Epidermal melanocyte (primary cell): ENCODE data around the gene EXT2.

Source experiments
- DNase-seq: peaks from one replicate; pipeline ENCODE4 v3.0.0; 2011; ENCODE audit warnings: low spot score; ENCODE audit not compliant: insufficient read length

The EXT2 gene

DNA sequence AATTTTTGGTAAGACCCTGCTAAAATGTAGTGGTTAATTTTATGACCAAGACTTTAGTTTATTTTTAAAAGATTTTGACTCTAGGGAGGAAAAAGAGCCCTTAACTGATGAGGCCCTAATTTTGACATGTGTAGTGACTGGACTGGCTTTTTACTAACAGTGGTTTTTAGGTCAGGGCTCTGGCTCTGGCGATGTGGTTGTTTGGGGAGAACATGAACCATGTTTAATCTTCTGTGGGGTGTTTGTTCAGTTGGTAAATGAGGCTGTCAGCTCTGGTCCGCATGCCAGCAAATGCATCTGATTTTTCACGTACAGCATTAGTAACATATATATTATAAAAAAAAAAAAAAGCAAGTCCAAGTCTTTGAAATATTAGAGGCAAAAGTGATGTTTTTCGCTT is 104.3 kb downstream of the EXT2 start:
- no peak for DNase-seq

DNA sequence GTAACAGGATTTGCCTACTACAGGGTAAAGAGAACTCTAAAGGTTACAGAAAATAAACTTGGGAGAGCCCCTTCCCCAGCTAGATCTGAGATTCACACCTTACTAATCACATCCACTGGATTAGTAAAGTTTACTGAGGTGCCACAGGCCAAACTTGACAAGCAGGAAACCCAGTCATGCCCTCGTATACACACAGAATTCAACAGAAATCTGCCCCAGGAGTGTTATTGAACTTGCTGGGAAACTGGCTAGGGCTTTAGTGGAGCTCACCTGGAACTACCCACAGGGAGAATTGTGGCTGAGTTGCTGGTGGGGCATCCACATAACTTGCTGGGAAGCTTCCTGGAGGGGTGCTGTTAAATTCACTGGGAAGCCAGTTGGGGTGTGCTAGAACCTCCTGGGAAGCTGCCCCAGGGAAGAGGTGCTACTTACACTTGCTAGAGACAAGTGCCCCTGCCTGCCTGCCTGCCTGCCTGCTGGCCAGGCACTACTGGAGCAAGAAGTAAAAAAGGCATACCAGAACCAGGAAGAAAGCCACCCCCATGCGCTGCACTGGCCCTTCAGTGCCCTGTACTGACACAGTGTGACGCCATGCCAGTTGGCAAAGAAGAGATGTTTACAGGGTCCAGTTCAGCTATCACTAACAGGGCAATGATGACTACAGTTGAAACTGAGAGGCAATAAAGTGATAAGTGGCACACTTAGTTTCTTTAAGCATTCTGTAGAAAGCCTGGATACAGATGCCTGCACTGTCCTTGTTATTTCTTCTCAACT is 108.0 kb downstream of the EXT2 start:
- DNase-seq, result no peak

DNA sequence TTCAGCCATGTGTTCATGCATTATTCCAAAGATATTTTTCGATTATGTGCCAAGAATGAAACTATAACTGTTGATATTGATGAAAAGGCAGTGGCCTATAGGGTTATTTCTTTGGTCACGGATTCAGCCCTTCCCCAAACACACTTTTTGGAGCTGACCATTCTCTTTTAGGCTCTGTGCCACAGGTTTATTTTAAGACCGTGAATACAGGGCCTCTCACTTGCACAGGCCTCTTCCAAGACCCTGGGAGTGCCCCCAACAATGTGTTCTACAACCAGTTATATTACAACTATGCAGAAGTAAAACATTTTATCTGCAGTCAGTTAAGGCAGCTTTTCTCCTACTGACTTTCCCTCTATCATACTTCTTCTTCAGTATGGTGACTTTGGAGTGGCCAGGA is 109.9 kb downstream of the EXT2 start:
- no peak for DNase-seq

DNA sequence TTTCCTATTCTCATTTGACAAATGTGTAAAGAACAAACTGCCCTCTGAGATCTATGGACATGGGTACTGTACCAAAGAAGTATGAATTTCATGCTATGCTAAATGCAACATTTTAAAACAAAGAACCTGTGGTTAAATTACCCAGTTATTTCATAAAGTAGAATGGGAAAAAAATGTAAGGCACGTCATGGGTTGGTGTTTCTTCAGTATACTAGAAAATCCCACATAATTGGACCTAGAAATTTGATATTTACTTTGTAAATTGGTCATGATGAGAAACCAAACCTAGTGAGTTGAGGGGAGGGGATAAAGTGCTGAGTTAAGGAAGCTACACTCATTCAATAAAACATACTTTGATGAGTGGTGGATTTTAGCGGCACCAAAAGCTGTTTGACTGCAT is 110.4 kb downstream of the EXT2 start:
- DNase-seq, result no peak

DNA sequence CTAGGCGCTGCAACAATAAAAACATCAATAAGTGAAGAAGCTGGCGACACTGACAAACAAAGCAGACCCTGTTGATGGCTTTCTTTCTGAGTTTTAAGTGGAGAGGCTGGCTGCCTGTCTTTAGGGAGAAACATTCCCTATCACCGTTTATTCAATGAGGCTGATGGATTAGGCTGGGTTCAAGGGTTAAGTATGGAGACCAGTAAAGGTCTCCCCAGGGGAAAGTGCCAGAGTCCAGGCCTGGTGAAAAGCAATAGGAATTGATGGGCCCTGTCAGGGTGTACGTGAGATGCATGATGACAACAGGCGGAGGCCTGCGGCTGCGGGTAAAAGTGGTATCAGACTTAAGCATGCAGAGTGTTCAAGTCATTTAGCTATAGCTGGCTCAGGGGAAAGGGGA is 111.8 kb downstream of the EXT2 start:
- DNase-seq, result no peak

DNA sequence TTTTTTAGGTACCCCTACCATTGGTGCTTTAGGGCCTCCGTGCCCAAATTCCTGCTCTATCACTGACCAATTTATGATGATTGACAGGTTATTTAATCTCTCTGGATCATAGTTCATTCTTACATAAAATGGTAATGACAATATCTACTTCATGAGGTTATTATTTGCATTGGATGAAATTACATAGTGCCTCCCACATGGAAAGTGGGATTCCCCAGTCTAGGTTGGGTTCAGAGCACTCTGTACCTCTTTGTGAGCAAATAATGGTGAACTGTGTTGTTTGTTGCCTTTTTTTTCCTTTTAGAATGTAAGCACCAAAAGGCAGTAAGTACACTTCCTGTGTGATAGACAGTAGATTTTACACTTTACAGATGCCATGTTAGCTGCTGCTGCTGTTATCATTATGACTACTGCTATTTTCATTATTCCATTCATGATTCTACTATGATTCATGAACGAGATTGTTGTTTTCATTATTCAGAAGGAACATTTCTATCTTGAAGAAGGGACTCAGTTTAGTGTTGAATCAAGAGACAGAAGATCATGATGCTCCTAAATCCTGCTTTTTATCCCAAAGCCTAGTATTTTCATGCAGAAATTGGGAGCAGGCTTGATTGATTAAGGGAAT is 113.6 kb downstream of the EXT2 start:
- no peak for DNase-seq

DNA sequence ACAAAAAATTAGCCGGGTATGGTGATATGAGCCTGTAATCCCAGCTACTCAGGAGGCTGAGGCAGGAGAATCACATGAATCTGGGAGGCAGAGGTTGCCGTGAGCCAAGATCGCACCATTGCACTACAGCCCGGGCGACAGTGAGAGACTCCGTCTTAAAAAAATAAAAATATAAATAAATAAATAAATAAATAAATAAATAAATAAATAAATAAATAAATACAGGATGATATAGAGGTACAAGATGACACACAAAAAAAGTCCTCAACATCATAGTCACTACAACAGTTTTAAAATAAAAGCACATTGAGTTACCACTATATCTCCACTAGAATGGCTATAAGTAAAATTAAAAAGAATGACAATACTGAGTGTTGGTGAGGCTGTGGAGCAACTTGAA is 116.7 kb downstream of the EXT2 start:
- no peak for DNase-seq

DNA sequence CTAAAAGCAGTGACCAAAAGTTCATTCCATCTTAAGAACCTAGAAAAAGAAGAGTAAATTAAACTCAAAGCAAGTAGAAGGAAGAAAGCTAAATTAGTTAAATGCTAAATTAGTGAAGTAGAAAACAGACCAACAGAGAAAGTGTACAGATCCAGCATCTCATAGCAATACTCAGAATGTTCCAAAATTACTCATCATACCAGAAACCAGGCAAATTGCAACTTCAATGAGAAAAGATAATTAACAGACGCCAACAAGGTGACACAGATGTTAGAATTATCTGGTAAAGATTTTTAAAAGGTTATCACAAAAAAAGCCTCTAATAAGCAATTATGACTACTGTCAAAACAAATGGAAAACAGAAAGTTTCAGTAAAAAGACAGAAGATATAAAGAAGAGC is 117.7 kb downstream of the EXT2 start:
- DNase-seq, result no peak

DNA sequence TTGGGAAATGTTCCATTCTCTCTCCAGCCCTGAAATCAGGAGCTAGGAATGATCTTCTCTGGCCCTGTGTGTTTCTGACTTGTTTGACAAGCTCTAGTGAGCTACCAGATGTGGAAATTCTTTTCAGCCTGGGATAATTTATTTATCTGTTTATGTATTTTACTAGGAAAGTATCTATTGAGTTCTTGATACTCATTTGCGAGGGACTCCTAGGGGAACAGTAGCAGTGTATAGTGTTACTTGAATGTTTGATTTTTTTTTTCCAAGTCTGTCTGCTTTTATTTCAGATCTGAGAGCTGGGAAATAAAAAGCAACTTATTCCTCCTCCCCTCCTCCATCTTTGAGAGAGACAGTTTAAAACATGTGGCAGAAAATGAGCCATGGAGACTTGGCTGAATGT is 122.0 kb downstream of the EXT2 start:
- no peak for DNase-seq

DNA sequence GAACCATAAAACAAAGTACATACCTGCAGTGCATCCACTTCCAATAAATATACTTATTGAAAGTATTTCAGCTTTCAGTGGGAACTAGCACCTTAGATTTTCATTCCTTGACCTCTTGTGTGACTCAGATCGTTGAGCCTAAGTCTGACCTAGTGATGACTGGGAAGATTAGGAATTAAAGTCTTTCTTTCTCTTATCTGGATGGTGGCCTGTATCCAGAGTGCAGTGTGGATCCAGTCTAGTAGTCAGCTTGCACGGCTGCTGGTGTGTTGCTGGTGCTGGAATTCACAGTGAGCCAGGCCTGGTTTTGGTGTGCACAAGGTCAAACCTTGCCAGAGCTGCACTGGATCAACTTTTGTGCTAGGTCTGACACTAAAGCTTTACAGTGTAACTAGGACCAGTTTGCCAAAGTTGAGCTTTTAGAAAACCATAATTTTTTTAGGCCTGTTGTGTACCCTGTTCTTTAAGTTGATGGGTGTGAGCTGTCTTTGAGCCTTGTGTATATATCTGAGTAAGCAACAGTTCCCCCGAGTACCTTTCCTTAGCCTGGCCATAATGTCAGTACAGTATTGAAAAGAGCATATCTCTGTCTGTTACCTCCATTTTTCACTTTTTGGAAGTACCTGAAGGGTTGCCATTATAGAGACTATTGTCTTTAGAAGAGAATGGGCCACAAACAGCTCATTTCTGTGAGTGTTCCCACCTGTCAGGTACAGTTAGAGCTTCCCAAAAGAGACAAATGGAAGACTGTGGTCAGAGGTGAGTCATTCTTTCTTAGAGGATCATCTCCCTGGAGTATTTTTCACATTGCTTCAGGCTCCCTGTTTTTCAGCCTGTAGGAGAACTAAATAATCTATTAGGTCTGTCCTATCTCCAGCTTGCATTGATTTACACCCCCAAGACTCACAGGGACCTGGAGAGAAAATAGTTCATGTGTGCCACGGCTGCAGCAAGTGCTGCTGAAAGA is 124.6 kb downstream of the EXT2 start:
- DNase-seq, result no peak

DNA sequence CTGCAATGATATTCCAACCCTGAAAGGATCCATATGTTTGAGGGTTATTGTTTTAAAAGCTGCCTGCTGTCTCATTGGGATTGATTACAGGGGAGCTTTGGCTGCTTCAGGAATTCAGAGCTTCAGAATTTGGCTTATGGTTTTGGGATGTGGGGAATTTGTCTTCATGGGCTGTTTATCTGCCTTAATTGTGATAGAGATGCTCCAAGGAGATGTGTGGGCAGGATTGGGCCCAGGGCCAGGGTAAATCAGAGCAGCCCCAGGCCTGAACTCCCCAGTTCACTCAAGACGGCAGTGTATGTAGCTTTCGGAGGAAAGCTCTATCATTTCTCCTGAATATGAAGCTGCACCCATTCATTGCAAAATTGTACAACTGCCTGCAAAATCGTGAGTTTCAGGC is 126.0 kb downstream of the EXT2 start:
- no peak for DNase-seq

DNA sequence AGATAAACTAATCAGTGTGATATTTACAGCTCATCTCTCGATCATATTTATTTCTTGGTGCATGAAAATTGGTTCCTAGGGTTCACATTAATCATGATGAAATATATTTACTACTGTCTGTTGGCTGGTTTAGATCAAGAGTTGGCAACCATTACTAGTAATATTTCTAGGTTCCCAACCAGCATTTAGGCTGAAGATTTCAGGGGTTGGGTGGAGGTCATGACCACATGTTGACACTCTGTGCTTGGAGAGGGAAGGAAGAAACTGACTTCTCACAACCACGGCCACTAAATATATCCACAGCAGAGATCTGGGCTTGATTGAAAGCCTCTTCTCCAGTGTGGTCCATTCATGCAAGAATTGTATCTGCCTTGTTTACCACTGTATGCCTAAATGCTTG is 126.5 kb downstream of the EXT2 start:
- no peak for DNase-seq

DNA sequence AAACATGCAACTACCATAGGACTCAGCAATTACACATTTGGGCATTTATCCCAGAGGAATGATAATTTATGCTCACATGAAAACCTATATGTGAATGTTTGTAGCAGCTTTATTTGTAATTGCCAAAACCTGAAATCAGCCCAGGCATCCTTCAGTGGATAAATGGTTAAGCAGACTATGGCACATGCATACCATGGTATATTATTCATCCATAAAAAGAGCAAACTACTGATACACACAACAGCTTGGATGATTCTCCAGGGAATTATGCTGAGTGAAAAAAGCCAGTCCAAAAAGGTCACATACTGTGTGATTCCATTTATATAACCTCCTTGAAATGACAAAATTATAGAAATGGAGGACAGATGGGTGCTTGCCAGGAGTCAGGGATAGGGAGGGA is 127.8 kb downstream of the EXT2 start:
- DNase-seq, result no peak

DNA sequence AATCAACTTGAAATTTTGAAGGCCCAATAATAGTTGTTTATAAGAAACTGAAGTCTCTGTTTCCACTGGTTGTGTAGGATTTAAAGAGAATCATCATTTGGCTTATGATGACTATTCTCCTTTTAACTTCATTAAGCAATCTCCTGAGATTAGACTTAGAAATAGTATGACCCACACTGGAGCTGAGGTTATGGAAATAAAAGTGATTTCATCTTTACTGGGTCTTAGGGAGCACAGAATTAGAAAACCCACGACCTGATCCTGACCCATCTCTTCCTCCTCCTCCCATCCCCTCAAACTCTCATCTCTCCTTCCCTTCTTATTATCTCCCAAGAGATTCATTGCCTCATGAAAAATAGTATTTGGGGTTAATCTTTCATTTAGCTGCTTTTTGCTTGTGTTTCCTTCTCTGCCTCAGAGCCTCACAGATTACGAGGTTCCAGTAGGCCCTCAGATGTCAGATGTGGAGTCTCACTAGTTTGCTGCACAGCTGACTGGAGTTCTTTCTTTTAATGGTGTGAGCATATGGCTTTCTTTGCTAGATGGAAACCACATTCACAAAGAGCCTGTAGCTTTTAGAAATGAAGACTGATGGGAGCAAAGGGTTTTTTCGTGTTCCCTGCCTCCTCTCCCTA is 129.5 kb downstream of the EXT2 start:
- no peak for DNase-seq

DNA sequence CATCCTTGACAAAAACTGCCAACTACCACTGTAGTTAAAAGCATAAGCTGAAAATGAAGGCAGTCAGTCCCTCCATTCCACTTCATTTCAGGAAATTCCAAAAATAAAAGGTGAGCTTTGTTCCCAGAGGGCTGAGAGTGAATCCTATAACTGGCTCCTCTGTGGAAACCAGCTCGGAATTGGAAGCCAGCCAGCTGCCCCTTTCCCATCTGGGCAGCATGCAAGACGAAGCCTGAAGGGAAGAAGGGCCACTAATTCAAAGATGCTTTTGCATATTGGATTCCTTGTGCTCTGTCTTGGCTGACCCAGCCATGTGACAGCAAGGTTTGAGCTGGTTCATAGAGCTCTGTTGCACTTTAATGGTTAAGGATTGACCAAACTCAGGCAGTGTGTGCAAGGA is 131.0 kb downstream of the EXT2 start:
- no peak for DNase-seq

DNA sequence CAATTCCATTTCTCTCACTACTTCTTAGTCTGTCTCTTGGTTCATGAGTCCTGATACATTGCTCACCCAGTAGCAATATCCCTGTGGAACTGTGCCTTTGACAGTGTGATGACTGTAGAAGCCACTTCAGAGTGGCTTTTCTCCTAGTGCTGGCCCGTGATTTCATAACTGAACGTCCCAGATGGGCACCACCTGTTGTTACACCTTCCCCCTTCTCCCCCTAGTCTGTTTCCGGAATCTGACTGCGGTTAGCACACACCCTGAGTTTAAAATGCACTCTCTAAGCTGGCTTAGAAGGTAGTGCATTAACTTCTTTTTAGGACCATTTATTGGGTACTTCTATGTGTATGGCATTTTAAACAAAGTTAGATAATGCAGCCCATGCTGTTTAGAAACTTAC is 131.5 kb downstream of the EXT2 start:
- no peak for DNase-seq

DNA sequence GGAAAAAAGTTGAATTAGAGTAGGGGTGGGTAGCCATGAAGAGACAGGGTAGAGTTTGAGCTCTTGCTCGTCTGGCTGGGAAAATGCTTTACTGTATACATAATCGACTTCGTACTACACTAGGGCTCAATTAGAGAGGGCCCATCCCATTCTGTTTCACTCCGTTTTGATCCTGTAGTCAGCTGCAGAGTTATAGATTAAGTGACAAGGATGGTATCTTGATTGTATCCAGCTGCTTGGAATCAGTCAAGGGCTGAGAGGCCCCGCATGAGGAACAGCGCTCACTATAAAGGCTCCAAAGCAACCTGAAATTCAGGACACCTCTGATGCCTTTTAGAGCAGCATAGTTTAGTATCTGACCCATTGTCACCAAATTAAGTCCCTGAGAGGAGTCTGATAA is 132.9 kb downstream of the EXT2 start:
- no peak for DNase-seq

DNA sequence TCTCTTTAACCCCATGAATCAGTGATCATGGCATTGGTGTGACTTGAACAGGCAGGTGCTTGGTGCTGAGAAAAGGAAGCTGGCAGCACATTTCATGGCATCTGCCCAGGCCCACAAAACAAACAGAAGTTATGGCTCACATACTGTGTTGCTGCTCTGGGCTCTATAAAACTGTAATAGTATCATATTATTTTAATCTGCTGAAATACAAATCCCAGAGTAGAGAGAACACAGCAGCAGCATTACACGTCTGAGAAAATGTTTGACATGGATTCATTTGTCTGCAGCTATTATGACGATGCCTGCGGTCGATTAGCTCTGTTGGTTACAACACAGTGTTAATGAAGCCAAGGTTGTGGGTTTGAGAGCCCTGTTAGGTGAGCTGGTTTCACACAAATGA is 133.6 kb downstream of the EXT2 start:
- no peak for DNase-seq

DNA sequence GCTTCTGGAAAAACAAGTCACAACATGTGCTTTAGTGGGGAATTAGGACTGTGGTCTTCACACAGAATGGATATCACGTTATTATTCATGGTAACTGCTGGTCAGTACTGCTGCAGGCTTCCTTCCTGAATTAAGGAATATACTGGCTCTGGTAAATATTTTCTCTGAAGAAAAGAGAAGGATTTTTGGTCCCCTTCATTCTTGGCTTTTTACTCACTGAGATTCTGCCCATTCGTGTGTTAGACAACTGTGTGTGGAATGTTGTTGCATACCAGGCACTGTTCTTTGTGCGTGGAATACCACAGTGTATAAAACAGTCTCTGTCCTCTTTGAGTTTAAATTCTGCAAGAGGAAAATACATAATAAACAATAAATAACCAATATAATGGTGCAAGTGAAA is 134.1 kb downstream of the EXT2 start:
- DNase-seq, result no peak

DNA sequence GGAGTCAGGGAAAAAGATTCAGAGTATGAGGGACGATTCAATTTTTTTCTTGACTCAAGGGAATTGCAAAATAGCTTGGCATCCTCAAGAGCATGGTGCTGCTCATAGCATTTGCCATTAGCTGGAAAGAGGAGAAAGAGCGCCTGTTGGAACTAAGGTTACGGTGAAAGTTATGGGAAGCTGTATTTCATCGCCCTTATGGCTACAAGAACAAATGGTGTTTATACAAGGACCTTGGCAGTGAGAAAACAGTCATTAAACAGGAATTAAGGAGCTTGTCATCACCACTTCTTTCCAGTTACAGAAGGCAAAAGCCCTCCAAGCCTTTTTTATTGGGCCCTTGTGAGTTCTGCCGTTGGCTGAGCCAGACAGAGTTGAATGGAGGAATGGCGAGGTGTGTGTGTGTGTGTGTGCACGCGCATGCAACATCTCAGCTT is 140.3 kb downstream of the EXT2 start:
- no peak for DNase-seq

DNA sequence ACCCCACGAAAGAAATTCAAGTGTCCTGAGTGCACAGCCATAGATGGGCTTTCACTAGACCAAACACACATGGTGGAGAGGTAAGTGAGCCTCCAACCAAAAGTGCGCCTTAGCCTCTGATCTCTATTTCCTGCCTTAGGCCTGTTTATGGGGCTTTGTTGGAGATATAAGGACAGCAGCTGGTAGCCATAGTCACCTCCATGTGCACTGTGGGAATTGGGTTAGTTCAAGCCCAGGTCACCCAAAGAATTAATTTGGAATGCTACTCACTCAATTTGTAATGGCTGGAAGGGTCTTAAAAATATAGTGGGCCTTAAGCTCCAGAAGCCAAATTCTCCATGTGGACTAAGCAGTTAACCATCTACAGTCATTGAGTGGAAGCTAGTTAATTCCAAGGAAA is 140.8 kb downstream of the EXT2 start:
- DNase-seq, result no peak

DNA sequence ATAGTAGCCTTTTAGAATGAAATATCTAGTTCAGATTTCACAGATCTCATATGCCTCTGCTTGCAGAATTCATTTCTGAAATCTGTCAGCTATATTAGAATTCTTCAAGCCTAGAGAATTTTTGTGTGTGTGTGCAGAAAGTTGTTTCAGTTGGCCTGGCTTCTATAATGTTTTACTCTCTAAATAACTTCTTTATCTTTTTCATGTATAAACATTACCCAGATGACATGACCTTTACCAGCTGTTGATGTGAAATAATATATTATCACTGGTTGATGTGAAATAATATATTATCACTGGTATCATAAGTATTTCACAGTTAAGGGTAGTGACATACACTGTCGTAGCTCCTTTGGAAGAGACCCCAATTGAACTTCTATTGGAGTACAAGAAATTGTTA is 141.7 kb downstream of the EXT2 start:
- DNase-seq, result no peak
